SK-N-SH (cell line): ENCODE measurements around the gene LRRK2. TPM values are rescaled to one million over a fixed set of nuclear protein-coding genes. Genes with fewer than 3 reads are reported as not detected.

ENCODE experiments used
- CTCF ChIA-PET: fragments of 300-600, 350-600 bp; formaldehyde crosslinking; extraction: SDS; loops from one replicate; lab custom pipeline; 2021; lab: Yijun Ruan, JAX
- POLR2A ChIA-PET: fragments of 350-600 bp; sonication (Branson Sonifier 250); formaldehyde crosslinking; extraction: SDS; loops from one replicate; lab custom pipeline; 2020; ENCODE audit warnings: antibody characterized with exemption, inconsistent platforms; lab: Yijun Ruan, JAX
- DNase-seq: peaks from one replicate; pipeline ENCODE4 v3.0.0; 2012
- H2AFZ ChIP-seq: fragments of 200-600 bp; sonication (generic); 2 replicates; pipeline ENCODE4 v1.8.1; 2016; ENCODE audit warnings: antibody characterized with exemption, mild to moderate bottlenecking, low read depth
- H3F3A ChIP-seq: fragments of 200-600 bp; sonication (generic); replicated peaks from 2 replicates; pipeline ENCODE3; 2016; ENCODE audit warnings: antibody characterized with exemption, mild to moderate bottlenecking; ENCODE audit not compliant: insufficient read depth
- H3K27ac ChIP-seq, 2 experiments: fragments of 200-500 bp in 1 of 2; fragments of 200-600 bp in 1 of 2; sonication (Bioruptor generic) in 1 of 2; sonication (generic), shearing (Covaris generic) in 1 of 2; 2 replicates each; pipeline versions ENCODE4 v1.5.1 to v1.6.1; 2014 to 2016; ENCODE audit warnings: low read depth in 2 of 2, inconsistent platforms in 1 of 2, low read length in 1 of 2, mild to moderate bottlenecking in 1 of 2, mixed read lengths in 1 of 2
- H3K27me3 ChIP-seq: fragments of 200-600 bp; sonication (generic), shearing (Covaris generic); 2 replicates; pipeline ENCODE4 v1.6.1; 2016; ENCODE audit warnings: mixed run types; ENCODE audit not compliant: insufficient read depth
- H3K36me3 ChIP-seq, 2 experiments: fragments of 200-500 bp in 1 of 2; fragments of 200-600 bp in 1 of 2; sonication (Bioruptor generic) in 1 of 2; sonication (generic) in 1 of 2; replicated peaks in 1 of 2; 2 replicates each; pipeline versions ENCODE3 to v1.5.1; 2014 to 2016; ENCODE audit warnings: low read length in 1 of 2, mild to moderate bottlenecking in 1 of 2; ENCODE audit not compliant: insufficient read depth in 2 of 2, control insufficient read depth in 1 of 2
- H3K4me1 ChIP-seq, 2 experiments: fragments of 200-500 bp in 1 of 2; fragments of 200-600 bp in 1 of 2; sonication (Bioruptor generic) in 1 of 2; sonication (generic), shearing (Covaris generic) in 1 of 2; 2 replicates each; pipeline versions ENCODE4 v1.5.1 to v1.6.1; 2014 to 2016; ENCODE audit warnings: low read depth in 1 of 2, low read length in 1 of 2, mixed run types in 1 of 2; ENCODE audit not compliant: insufficient read depth in 2 of 2, control insufficient read depth in 1 of 2
- H3K4me2 ChIP-seq: fragments of 200-600 bp; sonication (generic), shearing (Covaris generic); 2 replicates; pipeline ENCODE4 v1.6.1; 2017; ENCODE audit warnings: mixed run types
- H3K4me3 ChIP-seq, 2 experiments: fragments of 200-500 bp in 1 of 2; fragments of 200-600 bp in 1 of 2; sonication (Bioruptor generic) in 1 of 2; sonication (generic), shearing (Covaris generic) in 1 of 2; 2 replicates each; pipeline versions ENCODE4 v1.5.1 to v1.8.1; 2014 to 2016; ENCODE audit warnings: low read depth in 2 of 2, inconsistent platforms in 1 of 2, low read length in 1 of 2, mild to moderate bottlenecking in 1 of 2, mixed read lengths in 1 of 2, moderate library complexity in 1 of 2
- H3K79me2 ChIP-seq: fragments of 200-600 bp; sonication (generic); 2 replicates; pipeline ENCODE4 v1.8.1; 2017; ENCODE audit warnings: mild to moderate bottlenecking; ENCODE audit not compliant: insufficient read depth
- H3K9ac ChIP-seq: fragments of 200-600 bp; sonication (generic); 2 replicates; pipeline ENCODE4 v1.6.1; 2017; ENCODE audit warnings: mixed run types
- H3K9me2 ChIP-seq: fragments of 200-600 bp; sonication (generic); 2 replicates; pipeline ENCODE4 v1.6.1; 2017; ENCODE audit warnings: mixed run types
- H3K9me3 ChIP-seq: fragments of 200-600 bp; sonication (generic); 2 replicates; pipeline ENCODE4 v1.6.1; 2017; ENCODE audit warnings: mixed run types, mild to moderate bottlenecking, moderate library complexity
- H4K20me1 ChIP-seq: fragments of 200-600 bp; sonication (generic); 2 replicates; pipeline ENCODE4 v1.6.1; 2017; ENCODE audit warnings: mild to moderate bottlenecking, mixed run types; ENCODE audit not compliant: insufficient read depth
- ELF1 ChIP-seq: IDR thresholded peaks from 2 replicates; pipeline ENCODE4 v1.4.0; 2012
- EZH2phosphoT487 ChIP-seq: fragments of 200-600 bp; sonication (generic); IDR thresholded peaks from 2 replicates; pipeline ENCODE4 v1.6.1; 2017; ENCODE audit warnings: low read depth, mixed run types, mild to moderate bottlenecking, antibody characterized with exemption, moderate library complexity, borderline replicate concordance
- FOXJ3 ChIP-seq: sonication (generic); formaldehyde crosslinking; IDR thresholded peaks from 2 replicates; pipeline ENCODE4 v1.5.1; 2020; ENCODE audit warnings: mild to moderate bottlenecking, missing genetic modification reagents
- FOXM1 ChIP-seq: IDR thresholded peaks from 2 replicates; pipeline ENCODE4 v1.4.0; 2012; ENCODE audit warnings: low read depth, mild to moderate bottlenecking
- GABPA ChIP-seq: IDR thresholded peaks from 2 replicates; pipeline ENCODE4 v1.4.0; 2012; ENCODE audit warnings: low read depth, mild to moderate bottlenecking
- GATA2 ChIP-seq: sonication (generic); formaldehyde crosslinking; IDR thresholded peaks from 2 replicates; pipeline ENCODE4 v1.5.0; 2020; ENCODE audit warnings: mild to moderate bottlenecking, missing genetic modification reagents
- IRF3 ChIP-seq: fragments of 150-350 bp; IDR thresholded peaks from 2 replicates; pipeline ENCODE4 v1.6.1; 2016; ENCODE audit warnings: mild to moderate bottlenecking, low read depth, low read length
- MAX ChIP-seq: IDR thresholded peaks from 2 replicates; pipeline ENCODE4 v1.4.0; 2012; ENCODE audit warnings: low read depth
- SIN3A ChIP-seq: IDR thresholded peaks from 2 replicates; pipeline ENCODE4 v1.6.1; 2012; ENCODE audit warnings: low read depth, mild to moderate bottlenecking, low read length, moderate library complexity, borderline replicate concordance
- TCF12 ChIP-seq: IDR thresholded peaks from 2 replicates; pipeline ENCODE4 v1.4.0; 2012
- USF1 ChIP-seq: IDR thresholded peaks from 2 replicates; pipeline ENCODE4 v1.4.0; 2012; ENCODE audit warnings: low read depth, borderline replicate concordance
- YY1 ChIP-seq: IDR thresholded peaks from 2 replicates; pipeline ENCODE4 v1.4.0; 2012; ENCODE audit warnings: low read depth, mild to moderate bottlenecking
- WGBS: methylation state at CpG from one replicate; pipeline ENCODE4 v1.1.6; 2017; ENCODE audit warnings: low lambda C conversion rate; 5-methylcytosine and 5-hydroxymethylcytosine counted together
- polyA plus RNA-seq, 3 experiments: library from polyadenylated mRNA; depleted of rRNA; stranded (reverse); fragments of >200 nt; gene quantifications; 2 replicates each; pipeline ENCODE4 v1.2.3, GENCODE V29; 2012

Gene LRRK2
- polyA plus RNA-seq, 1 of the 3 experiments (the other 2 are of a cell fraction): 0.08 TPM

- Histone ChIP-seq H3K9ac (no peak overlapping the region), H4K20me1 (no peaks in the 10 kb centered on the region), H3F3A (no peaks in the 10 kb centered on the region), H3K4me2 (no peak overlapping the region), H3K9me3 (no peaks in the 10 kb centered on the region), H3K4me3 (no peak overlapping the region), H3K36me3 (no peaks in the 10 kb centered on the region)
- POLR2A ChIA-PET: no interaction called here
- DNase-seq: no peak
- TF ChIP-seq EZH2phosphoT487 (no peak), MAX (no peak), USF1 (no peak), SIN3A (no peak), YY1 (no peak)
- TF ChIP-seq, all 33 proteins: peak for 0
- Histone ChIP-seq H3K27ac (no peak overlapping the region), H3K9me2 (no peaks in the 10 kb centered on the region), H2AFZ (no peak overlapping the region), H3K27me3 (no peaks in the 10 kb centered on the region), H3K4me1 (no peaks in the 10 kb centered on the region), H3K79me2 (no peaks in the 10 kb centered on the region)
- CTCF ChIA-PET: no interaction called here
Observed at GRCh38 chr12:40261937-40262336, 37.1 kb downstream of the LRRK2 start.

DNA sequence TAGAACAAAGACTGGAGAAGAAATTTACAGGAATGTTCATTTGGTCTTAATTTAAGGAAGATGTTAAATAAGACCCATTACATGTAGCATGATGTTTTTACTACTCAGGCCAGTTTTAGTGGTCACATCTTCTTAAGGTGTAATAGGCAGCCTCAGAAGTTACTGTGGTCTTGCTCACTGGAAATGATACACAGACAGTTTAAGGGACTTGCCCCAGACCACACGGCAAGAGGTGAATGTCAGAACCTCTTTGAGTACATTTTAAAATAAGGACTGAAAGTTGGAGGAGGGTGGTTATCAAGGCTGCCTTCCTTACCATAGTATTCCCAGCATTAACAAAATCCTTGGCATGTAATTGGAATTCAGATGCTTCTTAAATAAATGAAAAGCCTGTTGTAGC, 37.9 kb downstream of the LRRK2 start:
- Histone ChIP-seq H3K4me2 (no peak overlapping the region), H3K4me3 (no peak overlapping the region), H3K27ac (no peak overlapping the region), H3K36me3 (no peaks in the 10 kb centered on the region)
- TF ChIP-seq IRF3 (no peak), FOXJ3 (CRISPR knock-in tag) (no peak), GABPA (no peak), TCF12 (no peak), FOXM1 (no peak), GATA2 (CRISPR knock-in tag) (no peak), ELF1 (no peak)
- TF ChIP-seq, all 33 proteins: peak for 0
- H2AFZ ChIP-seq: no peak overlapping the region
- H3K9me2 ChIP-seq: no peaks in the 10 kb centered on the region
- no peaks in the 10 kb centered on the region for H3F3A ChIP-seq
- no peaks in the 10 kb centered on the region for H3K9me3 ChIP-seq
- CTCF ChIA-PET: interaction anchor here (1.2 kb wide), 1 partner anchor 63 kb away, joined by 3 read pairs; no protein-coding TSS in a partner anchor
- H3K9ac ChIP-seq: no peak overlapping the region
- no peaks in the 10 kb centered on the region for H3K79me2 ChIP-seq
- 84% methylated on average over 1 of the region's 1 CpG for WGBS
- H4K20me1 ChIP-seq: no peaks in the 10 kb centered on the region
- no peaks in the 10 kb centered on the region for H3K4me1 ChIP-seq
- POLR2A ChIA-PET: interaction anchor here (0.7 kb wide), 1 partner anchor 9 kb away, joined by 3 read pairs; no protein-coding TSS in a partner anchor
- DNase-seq: no peak
- no peaks in the 10 kb centered on the region for H3K27me3 ChIP-seq
